PC-3 (cell line): ENCODE results near the gene STK4.
"Not testable (repeated sequence)": the region's sequence is repeated elsewhere in the genome, so short reads cannot be mapped to it uniquely, and the experiment has no call there.

ENCODE experiments used
- EZH2phosphoT487 ChIP-seq: fragments of 300-600 bp; sonication (generic); IDR thresholded peaks from 2 replicates; pipeline ENCODE4 v1.6.1; 2018; ENCODE audit warnings: mild to moderate bottlenecking, antibody characterized with exemption, low read length, borderline replicate concordance
- TF ChIP-seq, protein P1 (sequence below): fragments of 300-600 bp; sonication (generic); conservative IDR thresholded peaks from 2 replicates; pipeline ENCODE4 v1.5.1; 2017; ENCODE audit warnings: antibody characterized with exemption, low read depth, mild to moderate bottlenecking, low read length

DNA sequence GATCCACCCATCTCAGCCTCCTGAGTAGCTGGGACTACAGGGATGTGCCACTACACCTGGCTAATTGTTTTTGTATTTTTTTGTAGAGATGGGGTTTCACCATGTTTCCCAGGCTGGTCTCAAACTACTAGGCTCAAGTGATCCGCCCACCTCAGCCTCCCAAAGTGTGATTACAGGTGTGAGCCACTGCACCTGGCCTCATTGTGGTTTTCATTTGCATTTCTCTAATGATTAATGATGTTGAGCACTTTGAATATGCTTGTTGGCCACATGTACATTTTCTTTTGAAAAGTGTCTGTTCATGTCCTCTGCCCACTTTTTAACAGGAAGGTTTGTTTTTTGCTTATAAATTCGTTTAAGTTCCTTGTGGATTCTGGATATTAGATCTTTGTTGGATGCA is 96.8 kb downstream of the STK4 start:
- TF ChIP-seq, protein P1, sequence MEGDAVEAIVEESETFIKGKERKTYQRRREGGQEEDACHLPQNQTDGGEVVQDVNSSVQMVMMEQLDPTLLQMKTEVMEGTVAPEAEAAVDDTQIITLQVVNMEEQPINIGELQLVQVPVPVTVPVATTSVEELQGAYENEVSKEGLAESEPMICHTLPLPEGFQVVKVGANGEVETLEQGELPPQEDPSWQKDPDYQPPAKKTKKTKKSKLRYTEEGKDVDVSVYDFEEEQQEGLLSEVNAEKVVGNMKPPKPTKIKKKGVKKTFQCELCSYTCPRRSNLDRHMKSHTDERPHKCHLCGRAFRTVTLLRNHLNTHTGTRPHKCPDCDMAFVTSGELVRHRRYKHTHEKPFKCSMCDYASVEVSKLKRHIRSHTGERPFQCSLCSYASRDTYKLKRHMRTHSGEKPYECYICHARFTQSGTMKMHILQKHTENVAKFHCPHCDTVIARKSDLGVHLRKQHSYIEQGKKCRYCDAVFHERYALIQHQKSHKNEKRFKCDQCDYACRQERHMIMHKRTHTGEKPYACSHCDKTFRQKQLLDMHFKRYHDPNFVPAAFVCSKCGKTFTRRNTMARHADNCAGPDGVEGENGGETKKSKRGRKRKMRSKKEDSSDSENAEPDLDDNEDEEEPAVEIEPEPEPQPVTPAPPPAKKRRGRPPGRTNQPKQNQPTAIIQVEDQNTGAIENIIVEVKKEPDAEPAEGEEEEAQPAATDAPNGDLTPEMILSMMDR: not testable (repeated sequence)
- not testable (repeated sequence) for TF ChIP-seq EZH2phosphoT487
